ENCODE measurements around the gene LSAMP.
"Not testable (repeated sequence)": the region's sequence is repeated elsewhere in the genome, so short reads cannot be mapped to it uniquely, and the experiment has no call there.

LSAMP gene

GRCh38 chr3:116111765-116112164, 333.5 kb downstream of the LSAMP start:
- DNase-seq (ENCODE audit: low read depth), result no peak

- no peak for DNase-seq (ENCODE audit: low read depth)
These were observed 341.3 kb downstream of the LSAMP start for GRCh38 chr3:116103868-116104530.

GRCh38 chr3:116102037-116102436, 343.2 kb downstream of the LSAMP start:
- no peak for DNase-seq (ENCODE audit: low read depth)

- no peak for DNase-seq (ENCODE audit: low read depth)
These were observed 348.1 kb downstream of the LSAMP start for GRCh38 chr3:116097226-116097625.

GRCh38 chr3:116096631-116097030, 348.7 kb downstream of the LSAMP start:
- DNase-seq (ENCODE audit: low read depth), result no peak

GRCh38 chr3:116093374-116093773, 351.9 kb downstream of the LSAMP start:
- no peak for DNase-seq (ENCODE audit: low read depth)

- no peak for DNase-seq (ENCODE audit: low read depth)
These were observed 357.9 kb downstream of the LSAMP start for GRCh38 chr3:116087426-116087825.

- DNase-seq (ENCODE audit: low read depth), result no peak
These were observed 360.1 kb downstream of the LSAMP start for GRCh38 chr3:116084999-116085791.

- no peak for DNase-seq (ENCODE audit: low read depth)
These were observed 361.6 kb downstream of the LSAMP start for GRCh38 chr3:116083683-116084082.

GRCh38 chr3:116078561-116078960, 366.7 kb downstream of the LSAMP start:
- no peak for DNase-seq (ENCODE audit: low read depth)

- DNase-seq (ENCODE audit: low read depth), result no peak
These were observed 367.7 kb downstream of the LSAMP start for GRCh38 chr3:116077557-116077956.

GRCh38 chr3:116077059-116077458, 368.2 kb downstream of the LSAMP start:
- DNase-seq (ENCODE audit: low read depth), result no peak

GRCh38 chr3:116070516-116071278, 374.6 kb downstream of the LSAMP start:
- DNase-seq (ENCODE audit: low read depth), result not testable (repeated sequence)

GRCh38 chr3:116070061-116070460, 375.2 kb downstream of the LSAMP start:
- DNase-seq (ENCODE audit: low read depth), result no peak

- DNase-seq (ENCODE audit: low read depth), result no peak
These were observed 376.3 kb downstream of the LSAMP start for GRCh38 chr3:116069024-116069423.

GRCh38 chr3:116067326-116067725, 378.0 kb downstream of the LSAMP start:
- DNase-seq (ENCODE audit: low read depth), result no peak

- no peak for DNase-seq (ENCODE audit: low read depth)
These were observed 379.8 kb downstream of the LSAMP start for GRCh38 chr3:116065501-116065900.

GRCh38 chr3:116064646-116065045, 380.6 kb downstream of the LSAMP start:
- no peak for DNase-seq (ENCODE audit: low read depth)

- DNase-seq (ENCODE audit: low read depth), result no peak
These were observed 385.7 kb downstream of the LSAMP start for GRCh38 chr3:116059421-116060096.

GRCh38 chr3:116058844-116059243, 386.4 kb downstream of the LSAMP start:
- no peak for DNase-seq (ENCODE audit: low read depth)

- DNase-seq (ENCODE audit: low read depth), result no peak
These were observed 387.8 kb downstream of the LSAMP start for GRCh38 chr3:116057400-116058006.

- DNase-seq (ENCODE audit: low read depth), result no peak
These were observed 389.0 kb downstream of the LSAMP start for GRCh38 chr3:116056280-116056679.

All from CMK (cell line).